ENCODE measurements around the gene RAMP3. TPM values are rescaled to one million over a fixed set of nuclear protein-coding genes. Genes with fewer than 3 reads are reported as not detected.

RAMP3 gene
- total and polyA plus RNA-seq, 8 donors, result 2.6 to 21.8 (median 11.1) TPM

DNA sequence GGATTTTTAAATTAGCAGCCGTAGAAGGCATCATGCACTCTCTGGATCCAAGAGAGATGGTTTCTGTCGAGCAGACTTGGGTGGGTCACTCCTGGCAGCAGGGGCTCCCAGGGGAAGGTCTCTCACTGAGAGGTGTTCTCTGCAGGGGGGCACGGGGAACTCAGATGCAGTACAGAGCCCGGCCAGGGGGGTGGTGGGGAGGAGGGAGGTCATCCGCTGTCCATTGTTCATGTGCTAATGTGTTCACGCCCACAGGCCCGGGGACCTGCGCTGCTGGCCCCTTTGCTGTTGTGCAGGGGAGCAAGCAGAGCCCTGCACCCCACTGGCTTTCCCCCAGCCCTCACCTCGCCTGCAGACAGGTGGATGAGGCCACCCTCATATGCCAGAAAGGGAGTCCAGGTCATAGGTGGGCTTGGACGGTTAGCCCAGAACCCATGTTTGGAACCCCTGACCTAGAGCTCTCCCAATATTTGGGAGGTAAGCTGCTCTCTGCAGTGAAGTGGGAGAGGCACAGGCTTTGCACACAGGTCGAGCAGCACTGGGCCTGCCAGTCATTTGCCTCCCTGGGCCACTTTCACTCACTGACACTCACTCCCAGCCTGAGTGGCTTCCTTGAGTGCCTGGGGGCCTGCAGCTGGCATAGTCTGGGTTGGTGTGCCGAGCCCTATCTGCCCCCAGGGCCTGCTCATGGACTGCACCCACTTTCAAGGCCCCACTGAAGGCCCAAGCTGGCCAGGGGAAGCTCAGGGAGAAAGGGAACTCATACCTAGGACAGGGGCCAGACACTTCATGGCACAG lies 33.5 kb upstream of the RAMP3 start:
- Histone ChIP-seq H3K9me3 (no peaks in the 10 kb centered on the region), H3K36me3 (no peaks in the 10 kb centered on the region), H3K27ac (no peak overlapping the region), H3K27me3 (no peaks in the 10 kb centered on the region), H3K4me1 (no peaks in the 10 kb centered on the region), H3K4me3 (no peak overlapping the region)
- TF ChIP-seq, protein P1, sequence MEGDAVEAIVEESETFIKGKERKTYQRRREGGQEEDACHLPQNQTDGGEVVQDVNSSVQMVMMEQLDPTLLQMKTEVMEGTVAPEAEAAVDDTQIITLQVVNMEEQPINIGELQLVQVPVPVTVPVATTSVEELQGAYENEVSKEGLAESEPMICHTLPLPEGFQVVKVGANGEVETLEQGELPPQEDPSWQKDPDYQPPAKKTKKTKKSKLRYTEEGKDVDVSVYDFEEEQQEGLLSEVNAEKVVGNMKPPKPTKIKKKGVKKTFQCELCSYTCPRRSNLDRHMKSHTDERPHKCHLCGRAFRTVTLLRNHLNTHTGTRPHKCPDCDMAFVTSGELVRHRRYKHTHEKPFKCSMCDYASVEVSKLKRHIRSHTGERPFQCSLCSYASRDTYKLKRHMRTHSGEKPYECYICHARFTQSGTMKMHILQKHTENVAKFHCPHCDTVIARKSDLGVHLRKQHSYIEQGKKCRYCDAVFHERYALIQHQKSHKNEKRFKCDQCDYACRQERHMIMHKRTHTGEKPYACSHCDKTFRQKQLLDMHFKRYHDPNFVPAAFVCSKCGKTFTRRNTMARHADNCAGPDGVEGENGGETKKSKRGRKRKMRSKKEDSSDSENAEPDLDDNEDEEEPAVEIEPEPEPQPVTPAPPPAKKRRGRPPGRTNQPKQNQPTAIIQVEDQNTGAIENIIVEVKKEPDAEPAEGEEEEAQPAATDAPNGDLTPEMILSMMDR (IDR thresholded peaks at IDR 0.05), result no peak
- TF ChIP-seq POLR2AphosphoS5 (IDR thresholded peaks at IDR 0.05), result no peak
- WGBS, 5 donors, result 61 to 74% (median 69%) methylated on average over 2 to 12 of the region's 12 CpGs
- no peak for DNase-seq
- intact Hi-C loops (cut with DNase I; ENCODE audit: low total_unique reads), result no loop called here

DNA sequence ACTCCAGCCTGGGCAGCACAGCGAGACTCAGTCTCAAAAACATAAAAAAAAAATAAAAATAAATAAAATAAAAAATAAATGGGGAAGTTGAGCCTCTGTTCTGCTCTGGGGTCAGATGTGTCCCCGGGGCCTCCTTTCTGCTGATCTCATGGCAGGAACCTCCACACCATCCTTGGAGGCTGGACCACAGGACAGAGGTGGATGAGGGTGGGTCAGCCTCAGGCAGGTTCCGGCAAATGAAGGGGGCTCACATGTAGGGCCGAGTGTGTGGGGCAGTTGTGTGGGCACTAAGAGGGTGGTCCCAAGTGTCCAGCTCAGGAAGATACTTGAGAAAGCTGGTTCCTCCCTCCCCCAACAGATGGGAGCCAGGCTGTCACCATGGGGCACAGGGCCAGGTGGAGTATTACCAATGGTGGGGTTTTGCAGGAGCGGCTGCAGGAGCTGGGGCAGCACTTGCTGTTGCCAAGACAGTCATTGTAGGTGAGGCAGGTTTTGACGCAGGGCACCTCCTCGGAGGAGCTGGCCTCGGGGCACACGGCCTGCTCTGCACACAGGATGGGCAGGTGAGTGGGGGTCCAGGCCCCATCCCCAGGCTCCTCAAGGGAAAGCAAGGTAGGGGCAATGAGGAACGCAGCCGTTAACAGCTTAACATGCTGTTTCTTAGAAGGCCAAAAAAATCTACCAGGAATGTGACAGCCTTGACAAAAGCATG lies 32.2 kb upstream of the RAMP3 start:
- TF ChIP-seq POLR2A (IDR thresholded peaks at IDR 0.05), result no peak
- no peak for TF ChIP-seq POLR2AphosphoS5 (IDR thresholded peaks at IDR 0.05)
- TF ChIP-seq, protein P1 (IDR thresholded peaks at IDR 0.05), result no peak
- TF ChIP-seq EP300 (IDR thresholded peaks at IDR 0.05), result no peak
- DNase-seq, result no peak
- no peak overlapping the region for H3K27ac ChIP-seq
- H3K9me3 ChIP-seq, result no peaks in the 10 kb centered on the region
- H3K27me3 ChIP-seq, result no peaks in the 10 kb centered on the region
- no peaks in the 10 kb centered on the region for H3K4me1 ChIP-seq
- no peaks in the 10 kb centered on the region for H3K36me3 ChIP-seq
- 84 to 94% (median 88%) methylated on average over 11 of the region's 11 CpGs for WGBS, 5 donors
- intact Hi-C loops (cut with DNase I; ENCODE audit: low total_unique reads), result no loop called here
- H3K4me3 ChIP-seq, result no peak overlapping the region

DNA sequence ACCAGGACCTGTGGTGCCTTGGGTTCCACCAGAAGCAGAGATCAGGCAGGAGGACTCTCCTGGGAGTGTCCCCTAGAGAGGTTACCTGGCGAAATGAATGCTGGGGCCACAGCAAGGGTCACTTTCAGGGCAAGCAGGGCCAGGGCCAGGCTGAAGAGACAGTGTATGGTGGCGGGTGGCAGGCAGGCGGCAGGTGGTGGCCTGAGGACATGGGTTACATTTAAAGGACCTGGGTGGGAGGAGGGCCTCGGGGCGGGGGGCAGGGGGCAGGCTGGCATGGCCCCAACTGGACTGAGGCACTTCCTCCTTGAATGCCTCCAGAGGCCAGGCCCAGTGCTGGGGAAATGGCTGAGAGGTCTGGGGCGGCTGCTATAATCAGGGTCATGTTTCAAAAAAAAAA lies 31.4 kb upstream of the RAMP3 start:
- Histone ChIP-seq H3K36me3 (no peaks in the 10 kb centered on the region), H3K27me3 (no peaks in the 10 kb centered on the region), H3K27ac (no peak overlapping the region), H3K4me3 (no peak overlapping the region), H3K9me3 (no peaks in the 10 kb centered on the region), H3K4me1 (no peaks in the 10 kb centered on the region)
- intact Hi-C loops (cut with DNase I; ENCODE audit: low total_unique reads), result no loop called here
- TF ChIP-seq EP300 (IDR thresholded peaks at IDR 0.05) (no peak), POLR2A (IDR thresholded peaks at IDR 0.05) (no peak), POLR2AphosphoS5 (IDR thresholded peaks at IDR 0.05) (no peak)
- TF ChIP-seq, protein P1 (IDR thresholded peaks at IDR 0.05), result no peak
- DNase-seq, result no peak
- whole genome bisulfite sequencing, 5 donors, result 78 to 84% (median 83%) methylated on average over 6 of the region's 6 CpGs

DNA sequence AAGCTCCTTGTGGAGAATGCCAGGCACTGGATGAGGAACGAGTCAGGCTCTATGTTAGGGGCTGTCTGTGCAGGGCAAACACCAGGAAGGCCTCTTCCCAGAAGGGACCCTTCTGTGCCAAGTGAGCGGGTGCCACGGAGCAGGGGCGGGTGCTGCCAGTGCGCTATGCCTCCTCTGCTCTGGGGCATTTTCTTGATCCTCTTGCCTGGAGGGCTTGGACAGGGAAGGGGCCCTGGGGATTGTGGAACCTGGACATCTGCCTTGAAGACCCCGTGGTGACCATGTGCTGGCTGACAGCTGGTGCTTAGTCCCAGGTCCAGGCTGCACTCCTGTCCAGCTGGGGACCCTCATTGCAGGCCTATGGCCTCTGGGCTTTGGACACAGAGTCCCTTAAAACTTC lies 30.7 kb upstream of the RAMP3 start:
- intact Hi-C loops (cut with DNase I; ENCODE audit: low total_unique reads), result no loop called here
- peaks cover 0 to 2% (median 0%) of the 10 kb centered on the region in 3 donors for H3K27me3 ChIP-seq
- no peaks in the 10 kb centered on the region for H3K36me3 ChIP-seq
- H3K4me3 ChIP-seq, result no peak overlapping the region
- H3K4me1 ChIP-seq, result no peaks in the 10 kb centered on the region
- H3K9me3 ChIP-seq, result no peaks in the 10 kb centered on the region
- TF ChIP-seq POLR2A (IDR thresholded peaks at IDR 0.05), result no peak
- 78 to 93% (median 88%) methylated on average over 5 to 6 of the region's 6 CpGs for WGBS, 5 donors
- H3K27ac ChIP-seq, result no peak overlapping the region
- DNase-seq, result no peak
